ENCODE measurements around the gene KCNT2.

- no peak for TF ChIP-seq POLR2A (IDR thresholded peaks at IDR 0.05)
- no peak for TF ChIP-seq CTCF (IDR thresholded peaks at IDR 0.05)
Measured at GRCh38 chr1:196590012-196590708, 18.1 kb downstream of the KCNT2 start.

Data from Peyer's patch (tissue), 4 donors.